ENCODE measurements around the gene AKAP13.

DNA sequence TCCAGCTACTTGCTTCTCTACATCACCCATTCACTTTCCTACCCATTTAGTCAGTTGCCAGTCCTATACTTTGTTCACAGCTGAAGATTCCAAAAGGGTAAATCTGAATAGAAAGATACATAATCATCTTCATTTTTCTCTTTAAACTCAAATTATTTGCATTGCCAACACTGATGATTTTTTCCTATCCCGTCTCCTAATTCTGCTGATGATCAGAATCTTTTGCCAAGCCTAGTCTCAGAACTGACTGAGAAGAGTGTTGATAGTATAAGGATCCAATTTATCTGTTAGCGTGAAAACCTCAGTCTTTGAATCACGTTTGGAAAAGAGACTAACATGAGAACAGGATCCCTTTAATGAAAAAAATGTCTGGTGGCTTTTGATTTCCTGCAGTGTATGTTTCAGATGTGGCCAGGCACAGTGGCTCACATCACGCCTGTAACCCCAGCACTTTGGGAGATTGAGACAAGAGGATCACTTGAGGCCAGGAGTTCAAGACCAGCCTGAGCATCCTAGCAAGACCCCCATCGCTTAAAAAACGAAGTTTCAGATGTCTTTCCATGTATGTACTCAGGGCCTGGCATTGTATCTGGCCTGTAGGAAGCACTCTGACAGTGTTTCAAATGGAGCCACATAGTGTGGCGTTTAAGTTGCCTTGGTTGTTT is 244.9 kb downstream of the AKAP13 start:
- TF ChIP-seq, protein P1, sequence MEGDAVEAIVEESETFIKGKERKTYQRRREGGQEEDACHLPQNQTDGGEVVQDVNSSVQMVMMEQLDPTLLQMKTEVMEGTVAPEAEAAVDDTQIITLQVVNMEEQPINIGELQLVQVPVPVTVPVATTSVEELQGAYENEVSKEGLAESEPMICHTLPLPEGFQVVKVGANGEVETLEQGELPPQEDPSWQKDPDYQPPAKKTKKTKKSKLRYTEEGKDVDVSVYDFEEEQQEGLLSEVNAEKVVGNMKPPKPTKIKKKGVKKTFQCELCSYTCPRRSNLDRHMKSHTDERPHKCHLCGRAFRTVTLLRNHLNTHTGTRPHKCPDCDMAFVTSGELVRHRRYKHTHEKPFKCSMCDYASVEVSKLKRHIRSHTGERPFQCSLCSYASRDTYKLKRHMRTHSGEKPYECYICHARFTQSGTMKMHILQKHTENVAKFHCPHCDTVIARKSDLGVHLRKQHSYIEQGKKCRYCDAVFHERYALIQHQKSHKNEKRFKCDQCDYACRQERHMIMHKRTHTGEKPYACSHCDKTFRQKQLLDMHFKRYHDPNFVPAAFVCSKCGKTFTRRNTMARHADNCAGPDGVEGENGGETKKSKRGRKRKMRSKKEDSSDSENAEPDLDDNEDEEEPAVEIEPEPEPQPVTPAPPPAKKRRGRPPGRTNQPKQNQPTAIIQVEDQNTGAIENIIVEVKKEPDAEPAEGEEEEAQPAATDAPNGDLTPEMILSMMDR (IDR thresholded peaks at IDR 0.05; ENCODE audit: poor library complexity, severe bottlenecking): no peak
- TF ChIP-seq EP300 (conservative IDR thresholded peaks at IDR 0.05; ENCODE audit: poor library complexity, severe bottlenecking) (no peak), TAF1 (IDR thresholded peaks at IDR 0.05; ENCODE audit: low read depth) (no peak), EZH2 (IDR thresholded peaks at IDR 0.05; ENCODE audit: borderline replicate concordance, insufficient read depth, low read length, poor library complexity, severe bottlenecking) (no peak), RAD21 (conservative IDR thresholded peaks at IDR 0.05) (no peak), POLR2AphosphoS5 (IDR thresholded peaks at IDR 0.05) (no peak), SMC3 (conservative IDR thresholded peaks at IDR 0.05; ENCODE audit: poor library complexity) (no peak)
- TF ChIP-seq, protein P2, sequence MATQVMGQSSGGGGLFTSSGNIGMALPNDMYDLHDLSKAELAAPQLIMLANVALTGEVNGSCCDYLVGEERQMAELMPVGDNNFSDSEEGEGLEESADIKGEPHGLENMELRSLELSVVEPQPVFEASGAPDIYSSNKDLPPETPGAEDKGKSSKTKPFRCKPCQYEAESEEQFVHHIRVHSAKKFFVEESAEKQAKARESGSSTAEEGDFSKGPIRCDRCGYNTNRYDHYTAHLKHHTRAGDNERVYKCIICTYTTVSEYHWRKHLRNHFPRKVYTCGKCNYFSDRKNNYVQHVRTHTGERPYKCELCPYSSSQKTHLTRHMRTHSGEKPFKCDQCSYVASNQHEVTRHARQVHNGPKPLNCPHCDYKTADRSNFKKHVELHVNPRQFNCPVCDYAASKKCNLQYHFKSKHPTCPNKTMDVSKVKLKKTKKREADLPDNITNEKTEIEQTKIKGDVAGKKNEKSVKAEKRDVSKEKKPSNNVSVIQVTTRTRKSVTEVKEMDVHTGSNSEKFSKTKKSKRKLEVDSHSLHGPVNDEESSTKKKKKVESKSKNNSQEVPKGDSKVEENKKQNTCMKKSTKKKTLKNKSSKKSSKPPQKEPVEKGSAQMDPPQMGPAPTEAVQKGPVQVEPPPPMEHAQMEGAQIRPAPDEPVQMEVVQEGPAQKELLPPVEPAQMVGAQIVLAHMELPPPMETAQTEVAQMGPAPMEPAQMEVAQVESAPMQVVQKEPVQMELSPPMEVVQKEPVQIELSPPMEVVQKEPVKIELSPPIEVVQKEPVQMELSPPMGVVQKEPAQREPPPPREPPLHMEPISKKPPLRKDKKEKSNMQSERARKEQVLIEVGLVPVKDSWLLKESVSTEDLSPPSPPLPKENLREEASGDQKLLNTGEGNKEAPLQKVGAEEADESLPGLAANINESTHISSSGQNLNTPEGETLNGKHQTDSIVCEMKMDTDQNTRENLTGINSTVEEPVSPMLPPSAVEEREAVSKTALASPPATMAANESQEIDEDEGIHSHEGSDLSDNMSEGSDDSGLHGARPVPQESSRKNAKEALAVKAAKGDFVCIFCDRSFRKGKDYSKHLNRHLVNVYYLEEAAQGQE (IDR thresholded peaks at IDR 0.05; ENCODE audit: borderline replicate concordance): no peak

All from neural cell (in vitro differentiated cells).